Left lung (tissue), 10 donors: ENCODE data around the gene SNRPA1. TPM values are rescaled to one million over a fixed set of nuclear protein-coding genes. Genes with fewer than 3 reads are reported as not detected.
A peak's percentile ranks its signal among the peaks of the same experiment; 100 is the strongest.

Experiments used
- ATAC-seq: fragments of 200-7000 bp; cut with Tn5 transposase; one replicate; pipeline ENCODE4 v1.9.1; 2020; ENCODE audit warnings: moderate library complexity
- DNase-seq, 4 donors: peaks; one replicate each; pipeline ENCODE4 v3.0.0-alpha.2; 2013 to 2020
- H3K27ac ChIP-seq, 2 donors: fragments of 200-600 bp; sonication (generic) in 1 of 2; one replicate each; pipeline versions ENCODE4 v1.5.0 to v1.8.0; 2020 to 2021
- H3K27me3 ChIP-seq, 2 donors: fragments of 200-600 bp; sonication (generic) in 1 of 2; one replicate each; pipeline versions ENCODE4 v1.5.0 to v1.8.0; 2020 to 2021
- H3K36me3 ChIP-seq, 2 donors: fragments of 200-600 bp; sonication (generic) in 1 of 2; one replicate each; pipeline versions ENCODE4 v1.5.0 to v1.8.0; 2020 to 2021
- H3K4me1 ChIP-seq, 2 donors: fragments of 200-600 bp; one replicate each; pipeline ENCODE4 v1.8.0; 2021
- H3K4me3 ChIP-seq, 2 donors: fragments of 200-600 bp; sonication (generic) in 1 of 2; one replicate each; pipeline versions ENCODE4 v1.5.0 to v1.8.0; 2020 to 2021; ENCODE audit warnings: mild to moderate bottlenecking in 1 of 2
- H3K9me3 ChIP-seq, 2 donors: fragments of 200-600 bp; sonication (generic) in 1 of 2; one replicate each; pipeline versions ENCODE4 v1.5.0 to v1.8.0; 2020 to 2021
- CTCF ChIP-seq, 2 donors: fragments of 200-600 bp; sonication (generic) in 1 of 2; IDR thresholded peaks; one replicate each; pipeline versions ENCODE4 v1.5.0 to v1.8.0; 2021; ENCODE audit warnings: antibody characterized with exemption in 2 of 2
- intact Hi-C, 2 donors: fragments of 100-400 bp; cut with DNase I; formaldehyde crosslinking; loops; one replicate each; pipeline versions ENCODE4 v1.11.2 to v1.14.2; 2022
- polyA plus RNA-seq, 6 donors: library from polyadenylated mRNA; unstranded; fragments of 120-200 nt; gene quantifications; one replicate each; pipeline ENCODE4 v1.2.1, GENCODE V29; 2013; ENCODE audit not compliant: insufficient read length in 6 of 6
- total RNA-seq, 2 donors: library from RNA; stranded (reverse); fragmentation: NEBNext Ultra II Directional; extraction: Animal tissue kit (Norgen Biotek cat#: 25700); gene quantifications; one replicate each; pipeline ENCODE4 v1.2.1, GENCODE V29; 2021
- donor health status: DM: no; HTN: yes; CAD: no.
- donor health status: DM: no; HTN: no; CAD: no.

Gene SNRPA1
- total and polyA plus RNA-seq, 8 donors: 34.4 to 74.2 (median 61.8) TPM

- DNase-seq: no peak
- Histone ChIP-seq H3K36me3 (peaks cover 0 to 86% of the 10 kb centered on the region in 2 donors), H3K4me1 (peaks cover 0 to 5% of the 10 kb centered on the region in 2 donors), H3K4me3 (no peak overlapping the region), H3K27ac (no peak overlapping the region), H3K27me3 (no peaks in the 10 kb centered on the region), H3K9me3 (no peaks in the 10 kb centered on the region)
- no peak for ATAC-seq
- intact Hi-C loops: no loop called here
- no peak for TF ChIP-seq CTCF (IDR thresholded peaks at IDR 0.05)
Measured at GRCh38 chr15:101283931-101284330, 11.1 kb downstream of the SNRPA1 start.

- ATAC-seq: no peak
- peaks cover 0 to 61% of the 10 kb centered on the region in 2 donors for H3K36me3 ChIP-seq
Measured at GRCh38 chr15:101280007-101280406, 15.0 kb downstream of the SNRPA1 start.

GRCh38 chr15:101277943-101278564, 17.0 kb downstream of the SNRPA1 start:
- H3K4me3 ChIP-seq: peak overlapping the region; percentile 88 to 89
- intact Hi-C loops: no loop called here
- no peak for TF ChIP-seq CTCF (IDR thresholded peaks at IDR 0.05)
- peaks cover 3 to 61% of the 10 kb centered on the region in 2 donors for H3K36me3 ChIP-seq
- H3K4me1 ChIP-seq: peaks cover 0 to 21% of the 10 kb centered on the region in 2 donors
- no peaks in the 10 kb centered on the region for H3K9me3 ChIP-seq
- H3K27me3 ChIP-seq: no peaks in the 10 kb centered on the region
- peak overlapping the region in 1 of 2 donors; percentile 92 for H3K27ac ChIP-seq
- no peak for ATAC-seq
- DNase-seq: no peak

More at GRCh38 chr15:101280007-101280406, 15.0 kb downstream of the SNRPA1 start:
- no peak for DNase-seq
- intact Hi-C loops: no loop called here
- H3K4me3 ChIP-seq: no peak overlapping the region
- peaks cover 0 to 19% of the 10 kb centered on the region in 2 donors for H3K4me1 ChIP-seq
- no peak for TF ChIP-seq CTCF (IDR thresholded peaks at IDR 0.05)
- H3K27ac ChIP-seq: no peak overlapping the region
- no peaks in the 10 kb centered on the region for H3K27me3 ChIP-seq
- no peaks in the 10 kb centered on the region for H3K9me3 ChIP-seq

- intact Hi-C loops: no loop called here
- ATAC-seq: peak; percentile 99
Measured at GRCh38 chr15:101277038-101277822, 17.8 kb downstream of the SNRPA1 start, which contains the start of gene SELENOS. SELENOS (minus strand) TSS chr15:101277485; CDS start chr15:101277417, 68 bp downstream.

More at GRCh38 chr15:101277038-101277822, 17.8 kb downstream of the SNRPA1 start, which contains the start of gene SELENOS:
- TF ChIP-seq CTCF (IDR thresholded peaks at IDR 0.05): no peak
- Histone ChIP-seq H3K27ac (peak within 1 kb of the TSS; percentile 80 to 92), H3K27me3 (no peaks in the 10 kb centered on the region), H3K4me1 (peaks cover 0 to 21% of the 10 kb centered on the region in 2 donors), H3K4me3 (peak within 1 kb of the TSS; percentile 88 to 89), H3K36me3 (peaks cover 6 to 61% of the 10 kb centered on the region in 2 donors), H3K9me3 (no peaks in the 10 kb centered on the region)
- DNase-seq: peak; percentile 86 to 97 (median 92)
